Panc1 (cell line): Measurements from ENCODE around the gene KCNQ4.

Experiments
- TCF7L2 ChIP-seq: IDR thresholded peaks from 2 replicates; pipeline ENCODE4 v1.6.1; 2011; ENCODE audit warnings: mild to moderate bottlenecking, low read depth, low read length, inconsistent platforms
- TF ChIP-seq, protein P1 (sequence below): fragments of 450-650 bp; IDR thresholded peaks from 2 replicates; pipeline ENCODE4 v1.5.1; 2017; ENCODE audit warnings: mild to moderate bottlenecking
- TF ChIP-seq, protein P2 (sequence below), 2 experiments: IDR thresholded peaks; 2 replicates each; pipeline ENCODE4 v1.6.1; 2011 to 2012; ENCODE audit warnings: low read depth in 2 of 2, control low read depth in 1 of 2, low read length in 1 of 2, mild to moderate bottlenecking in 1 of 2, moderate library complexity in 1 of 2; ENCODE audit not compliant: insufficient read depth in 1 of 2

DNA sequence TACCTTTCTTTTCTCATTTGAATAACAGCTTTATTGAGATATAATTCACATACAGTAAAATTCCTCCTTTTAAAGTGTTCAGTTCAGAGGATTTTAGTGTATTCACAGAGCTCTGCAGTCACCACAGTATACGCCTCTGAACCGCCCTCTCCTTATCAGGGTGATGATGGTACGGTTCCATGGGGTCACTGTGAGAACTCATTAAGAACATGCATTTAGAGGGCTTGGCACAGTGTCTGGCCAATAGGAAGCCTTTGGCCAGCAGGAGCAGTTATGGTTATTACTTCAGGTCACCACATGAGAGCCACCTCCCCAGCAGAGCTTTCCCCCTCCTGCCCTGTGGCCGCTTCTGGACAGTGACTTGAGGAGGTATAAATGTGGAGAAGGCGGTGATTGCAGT, 27.3 kb downstream of the KCNQ4 start:
- TF ChIP-seq, protein P1, sequence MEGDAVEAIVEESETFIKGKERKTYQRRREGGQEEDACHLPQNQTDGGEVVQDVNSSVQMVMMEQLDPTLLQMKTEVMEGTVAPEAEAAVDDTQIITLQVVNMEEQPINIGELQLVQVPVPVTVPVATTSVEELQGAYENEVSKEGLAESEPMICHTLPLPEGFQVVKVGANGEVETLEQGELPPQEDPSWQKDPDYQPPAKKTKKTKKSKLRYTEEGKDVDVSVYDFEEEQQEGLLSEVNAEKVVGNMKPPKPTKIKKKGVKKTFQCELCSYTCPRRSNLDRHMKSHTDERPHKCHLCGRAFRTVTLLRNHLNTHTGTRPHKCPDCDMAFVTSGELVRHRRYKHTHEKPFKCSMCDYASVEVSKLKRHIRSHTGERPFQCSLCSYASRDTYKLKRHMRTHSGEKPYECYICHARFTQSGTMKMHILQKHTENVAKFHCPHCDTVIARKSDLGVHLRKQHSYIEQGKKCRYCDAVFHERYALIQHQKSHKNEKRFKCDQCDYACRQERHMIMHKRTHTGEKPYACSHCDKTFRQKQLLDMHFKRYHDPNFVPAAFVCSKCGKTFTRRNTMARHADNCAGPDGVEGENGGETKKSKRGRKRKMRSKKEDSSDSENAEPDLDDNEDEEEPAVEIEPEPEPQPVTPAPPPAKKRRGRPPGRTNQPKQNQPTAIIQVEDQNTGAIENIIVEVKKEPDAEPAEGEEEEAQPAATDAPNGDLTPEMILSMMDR = no peak
- TF ChIP-seq TCF7L2 = no peak
- TF ChIP-seq, protein P2, sequence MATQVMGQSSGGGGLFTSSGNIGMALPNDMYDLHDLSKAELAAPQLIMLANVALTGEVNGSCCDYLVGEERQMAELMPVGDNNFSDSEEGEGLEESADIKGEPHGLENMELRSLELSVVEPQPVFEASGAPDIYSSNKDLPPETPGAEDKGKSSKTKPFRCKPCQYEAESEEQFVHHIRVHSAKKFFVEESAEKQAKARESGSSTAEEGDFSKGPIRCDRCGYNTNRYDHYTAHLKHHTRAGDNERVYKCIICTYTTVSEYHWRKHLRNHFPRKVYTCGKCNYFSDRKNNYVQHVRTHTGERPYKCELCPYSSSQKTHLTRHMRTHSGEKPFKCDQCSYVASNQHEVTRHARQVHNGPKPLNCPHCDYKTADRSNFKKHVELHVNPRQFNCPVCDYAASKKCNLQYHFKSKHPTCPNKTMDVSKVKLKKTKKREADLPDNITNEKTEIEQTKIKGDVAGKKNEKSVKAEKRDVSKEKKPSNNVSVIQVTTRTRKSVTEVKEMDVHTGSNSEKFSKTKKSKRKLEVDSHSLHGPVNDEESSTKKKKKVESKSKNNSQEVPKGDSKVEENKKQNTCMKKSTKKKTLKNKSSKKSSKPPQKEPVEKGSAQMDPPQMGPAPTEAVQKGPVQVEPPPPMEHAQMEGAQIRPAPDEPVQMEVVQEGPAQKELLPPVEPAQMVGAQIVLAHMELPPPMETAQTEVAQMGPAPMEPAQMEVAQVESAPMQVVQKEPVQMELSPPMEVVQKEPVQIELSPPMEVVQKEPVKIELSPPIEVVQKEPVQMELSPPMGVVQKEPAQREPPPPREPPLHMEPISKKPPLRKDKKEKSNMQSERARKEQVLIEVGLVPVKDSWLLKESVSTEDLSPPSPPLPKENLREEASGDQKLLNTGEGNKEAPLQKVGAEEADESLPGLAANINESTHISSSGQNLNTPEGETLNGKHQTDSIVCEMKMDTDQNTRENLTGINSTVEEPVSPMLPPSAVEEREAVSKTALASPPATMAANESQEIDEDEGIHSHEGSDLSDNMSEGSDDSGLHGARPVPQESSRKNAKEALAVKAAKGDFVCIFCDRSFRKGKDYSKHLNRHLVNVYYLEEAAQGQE (IDR thresholded peaks at IDR 0.05; ENCODE audit: insufficient read depth in 1 of 2, low read depth in 2 of 2, low read length in 1 of 2) = no peak
